22Rv1 (cell line): ENCODE results near the gene IL1RL1.
A peak's percentile ranks its signal among the peaks of the same experiment; 100 is the strongest.

Experiments
- H3K27ac ChIP-seq: fragments of 450-650 bp; 2 replicates; pipeline ENCODE4 v1.5.1; 2017
- ZFX ChIP-seq: fragments of 450-650 bp; IDR thresholded peaks from 2 replicates; pipeline ENCODE4 v1.6.1; 2017; ENCODE audit warnings: antibody characterized with exemption, borderline replicate concordance
- TF ChIP-seq, protein P1 (sequence below): fragments of 450-650 bp; IDR thresholded peaks from 2 replicates; pipeline ENCODE4 v1.5.1; 2017; ENCODE audit warnings: mild to moderate bottlenecking

Gene IL1RL1

GRCh38 chr2:102294802-102295489, 16.4 kb upstream of the IL1RL1 start:
- H3K27ac ChIP-seq, result no peak overlapping the region
- TF ChIP-seq, protein P1, sequence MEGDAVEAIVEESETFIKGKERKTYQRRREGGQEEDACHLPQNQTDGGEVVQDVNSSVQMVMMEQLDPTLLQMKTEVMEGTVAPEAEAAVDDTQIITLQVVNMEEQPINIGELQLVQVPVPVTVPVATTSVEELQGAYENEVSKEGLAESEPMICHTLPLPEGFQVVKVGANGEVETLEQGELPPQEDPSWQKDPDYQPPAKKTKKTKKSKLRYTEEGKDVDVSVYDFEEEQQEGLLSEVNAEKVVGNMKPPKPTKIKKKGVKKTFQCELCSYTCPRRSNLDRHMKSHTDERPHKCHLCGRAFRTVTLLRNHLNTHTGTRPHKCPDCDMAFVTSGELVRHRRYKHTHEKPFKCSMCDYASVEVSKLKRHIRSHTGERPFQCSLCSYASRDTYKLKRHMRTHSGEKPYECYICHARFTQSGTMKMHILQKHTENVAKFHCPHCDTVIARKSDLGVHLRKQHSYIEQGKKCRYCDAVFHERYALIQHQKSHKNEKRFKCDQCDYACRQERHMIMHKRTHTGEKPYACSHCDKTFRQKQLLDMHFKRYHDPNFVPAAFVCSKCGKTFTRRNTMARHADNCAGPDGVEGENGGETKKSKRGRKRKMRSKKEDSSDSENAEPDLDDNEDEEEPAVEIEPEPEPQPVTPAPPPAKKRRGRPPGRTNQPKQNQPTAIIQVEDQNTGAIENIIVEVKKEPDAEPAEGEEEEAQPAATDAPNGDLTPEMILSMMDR, result no peak

GRCh38 chr2:102295566-102295965, 15.8 kb upstream of the IL1RL1 start:
- TF ChIP-seq ZFX, result no peak
- TF ChIP-seq, protein P1, result no peak
- no peak overlapping the region for H3K27ac ChIP-seq

- TF ChIP-seq, protein P1, result no peak
- TF ChIP-seq ZFX, result no peak
Observed at GRCh38 chr2:102296449-102296848, 14.9 kb upstream of the IL1RL1 start.

DNA sequence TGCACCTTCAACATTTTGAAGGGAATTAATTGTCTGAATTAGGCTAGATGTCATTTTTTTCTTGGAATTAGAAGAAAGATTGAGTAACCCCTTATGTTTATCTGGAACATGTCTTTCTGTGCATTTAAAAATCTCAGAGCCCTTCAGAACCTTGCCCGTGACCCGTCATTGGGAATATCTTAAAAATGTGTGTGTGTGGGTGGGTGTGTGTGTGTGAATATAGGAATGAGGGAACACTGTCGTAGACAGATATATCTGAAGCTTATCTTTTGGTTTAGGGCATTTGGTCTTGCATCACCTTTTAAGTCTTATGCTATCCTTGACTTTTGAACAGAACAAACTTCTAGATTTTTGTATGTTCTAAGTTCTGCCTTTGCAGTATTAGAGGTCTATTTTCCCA, 13.5 kb upstream of the IL1RL1 start:
- H3K27ac ChIP-seq, result no peak overlapping the region
- TF ChIP-seq, protein P1, result no peak
- no peak for TF ChIP-seq ZFX

More at GRCh38 chr2:102296449-102296848, 14.9 kb upstream of the IL1RL1 start:
- no peak overlapping the region for H3K27ac ChIP-seq

DNA sequence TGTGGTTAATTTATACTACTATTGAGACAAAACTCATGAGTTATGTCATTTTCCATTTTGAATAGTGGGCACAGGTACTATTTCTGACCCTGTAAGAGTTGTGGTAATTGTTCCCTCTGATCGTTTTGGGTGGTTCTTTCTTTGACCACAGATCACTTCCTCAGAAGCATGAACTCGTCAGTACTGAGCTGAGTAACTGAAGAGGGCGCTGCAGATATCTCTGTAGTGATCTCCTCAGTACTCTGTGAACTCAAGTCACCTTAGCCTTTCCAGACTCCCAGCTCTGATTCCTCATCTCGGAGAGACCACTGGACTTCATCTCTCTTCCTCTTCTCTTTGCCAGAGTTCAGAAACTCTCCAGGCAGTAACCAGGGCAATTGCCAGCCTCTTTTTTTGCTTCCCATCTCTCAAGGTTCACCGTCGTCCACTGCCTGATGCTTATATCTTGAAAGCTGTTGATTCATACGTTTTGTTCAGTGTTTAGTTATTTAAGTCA, 9.4 kb upstream of the IL1RL1 start:
- TF ChIP-seq ZFX, result no peak
- TF ChIP-seq, protein P1, result peak; percentile 51
- H3K27ac ChIP-seq, result no peak overlapping the region

- H3K27ac ChIP-seq, result no peak overlapping the region
- no peak for TF ChIP-seq ZFX
- TF ChIP-seq, protein P1, result no peak
Observed at GRCh38 chr2:102302458-102302857, 8.9 kb upstream of the IL1RL1 start.

- TF ChIP-seq, protein P1, result no peak
- TF ChIP-seq ZFX, result no peak
- H3K27ac ChIP-seq, result no peak overlapping the region
Observed at GRCh38 chr2:102303589-102303988, 7.8 kb upstream of the IL1RL1 start.
